Breast epithelium (tissue), 3 donors: ENCODE results near the gene NGB.

Source experiments
- POLR2AphosphoS5 ChIP-seq, 3 donors: sonication (generic); formaldehyde crosslinking; IDR thresholded peaks; one replicate each; pipeline ENCODE4 v1.6.1; 2017; ENCODE audit warnings: antibody characterized with exemption in 3 of 3
- TF ChIP-seq, protein P1 (sequence below), 3 donors: fragments of 450-650 bp; IDR thresholded peaks; one replicate each; pipeline ENCODE4 v1.5.1; 2016 to 2017; ENCODE audit warnings: antibody characterized with exemption in 3 of 3, mild to moderate bottlenecking in 3 of 3, moderate library complexity in 3 of 3

DNA sequence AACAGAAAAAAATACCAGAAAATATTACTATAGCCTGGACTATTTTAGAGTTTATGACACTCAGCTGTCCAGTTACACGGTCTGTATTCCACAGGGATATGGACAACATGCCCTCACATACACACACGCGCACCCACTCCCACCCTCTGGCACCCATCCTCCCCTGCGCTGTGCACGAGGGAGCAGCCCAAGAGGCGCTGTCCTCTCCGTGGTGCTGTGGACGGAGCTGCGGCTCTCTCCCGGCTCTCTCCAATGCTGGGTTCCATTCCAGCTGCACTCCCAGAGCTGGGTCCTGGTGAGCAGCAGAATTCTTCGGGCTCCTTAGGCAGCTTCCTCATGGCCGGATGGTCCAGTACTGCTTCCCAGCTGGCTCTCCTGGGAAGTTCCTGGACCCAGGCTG, 6.0 kb upstream of the NGB start:
- TF ChIP-seq, protein P1, sequence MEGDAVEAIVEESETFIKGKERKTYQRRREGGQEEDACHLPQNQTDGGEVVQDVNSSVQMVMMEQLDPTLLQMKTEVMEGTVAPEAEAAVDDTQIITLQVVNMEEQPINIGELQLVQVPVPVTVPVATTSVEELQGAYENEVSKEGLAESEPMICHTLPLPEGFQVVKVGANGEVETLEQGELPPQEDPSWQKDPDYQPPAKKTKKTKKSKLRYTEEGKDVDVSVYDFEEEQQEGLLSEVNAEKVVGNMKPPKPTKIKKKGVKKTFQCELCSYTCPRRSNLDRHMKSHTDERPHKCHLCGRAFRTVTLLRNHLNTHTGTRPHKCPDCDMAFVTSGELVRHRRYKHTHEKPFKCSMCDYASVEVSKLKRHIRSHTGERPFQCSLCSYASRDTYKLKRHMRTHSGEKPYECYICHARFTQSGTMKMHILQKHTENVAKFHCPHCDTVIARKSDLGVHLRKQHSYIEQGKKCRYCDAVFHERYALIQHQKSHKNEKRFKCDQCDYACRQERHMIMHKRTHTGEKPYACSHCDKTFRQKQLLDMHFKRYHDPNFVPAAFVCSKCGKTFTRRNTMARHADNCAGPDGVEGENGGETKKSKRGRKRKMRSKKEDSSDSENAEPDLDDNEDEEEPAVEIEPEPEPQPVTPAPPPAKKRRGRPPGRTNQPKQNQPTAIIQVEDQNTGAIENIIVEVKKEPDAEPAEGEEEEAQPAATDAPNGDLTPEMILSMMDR (IDR thresholded peaks at IDR 0.05), result no peak
- no peak for TF ChIP-seq POLR2AphosphoS5 (IDR thresholded peaks at IDR 0.05)
